ENCODE measurements around the gene AQP5. TPM values are rescaled to one million over a fixed set of nuclear protein-coding genes. Genes with fewer than 3 reads are reported as not detected.
"Not testable (repeated sequence)": the region's sequence is repeated elsewhere in the genome, so short reads cannot be mapped to it uniquely, and the experiment has no call there.

AQP5 gene
- polyA plus RNA-seq, 4 donors, result 1.7 to 4.0 (median 2.0) TPM

GRCh38 chr12:49975318-49975761, 13.7 kb downstream of the AQP5 start:
- no peak for DNase-seq (ENCODE audit: low read depth in 4 of 4, low spot score in 3 of 4)

DNA sequence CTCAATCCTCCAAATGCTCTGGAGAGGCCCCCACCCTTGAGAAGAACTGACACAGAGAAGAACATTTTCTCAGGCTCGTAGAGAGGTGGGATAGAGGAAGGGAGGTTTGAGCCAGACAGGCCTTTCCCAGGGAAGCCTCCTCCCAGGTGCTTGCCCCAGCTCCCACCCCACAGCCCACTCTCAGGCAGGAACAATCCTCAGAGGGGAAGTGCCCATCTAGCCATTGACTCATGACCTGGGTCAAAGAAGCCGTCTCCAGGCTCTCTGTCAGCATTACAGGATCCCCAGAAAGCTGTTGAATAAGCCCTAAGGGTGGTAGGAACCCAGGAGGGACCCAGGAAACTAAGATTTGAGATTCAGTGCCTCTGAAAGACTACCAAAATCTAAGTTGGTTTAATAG, 14.9 kb downstream of the AQP5 start:
- DNase-seq (ENCODE audit: low read depth in 4 of 4, low spot score in 3 of 4), result no peak

DNA sequence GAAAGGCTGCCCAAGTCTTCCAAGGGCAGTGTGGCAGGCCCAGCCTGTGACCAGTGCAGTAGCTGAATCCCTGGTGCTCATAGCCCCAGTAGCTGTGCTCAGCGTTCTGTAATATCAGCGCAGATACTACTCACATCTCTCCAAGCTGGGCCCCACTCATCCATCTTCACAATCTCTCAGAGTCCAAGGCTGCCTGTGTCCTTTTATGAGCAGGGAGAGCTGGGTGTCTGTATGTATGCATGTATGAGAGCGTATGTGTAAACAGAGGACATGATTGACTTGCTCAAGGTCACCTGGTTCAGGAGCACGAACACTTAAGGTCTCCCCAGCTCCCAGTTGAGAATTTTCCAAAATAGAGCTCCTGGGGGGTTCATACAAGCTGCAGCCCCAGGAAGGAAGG, 16.5 kb downstream of the AQP5 start:
- no peak for DNase-seq (ENCODE audit: low read depth in 4 of 4, low spot score in 3 of 4)

- no peak for DNase-seq (ENCODE audit: low read depth in 4 of 4, low spot score in 3 of 4)
These were observed 17.4 kb downstream of the AQP5 start for GRCh38 chr12:49979016-49979586.

DNA sequence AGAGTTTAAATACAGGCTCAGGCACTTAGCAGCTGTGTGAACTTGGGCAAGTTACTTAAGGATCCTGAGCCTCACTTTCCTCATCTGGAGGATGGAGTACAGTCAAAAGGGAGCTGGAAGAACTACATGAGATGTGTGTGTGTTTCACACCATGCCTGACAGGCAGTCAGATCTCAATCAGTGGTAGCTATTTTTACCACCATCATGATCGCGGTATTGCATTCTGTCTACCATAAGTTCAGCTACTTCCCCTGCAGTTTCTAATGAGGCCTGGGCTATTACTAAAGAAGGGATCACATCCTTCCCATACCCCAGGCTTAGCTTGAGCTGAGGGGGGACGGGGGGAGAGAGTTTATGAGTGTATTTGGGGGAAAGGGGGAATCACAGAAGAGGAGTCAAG, 18.1 kb downstream of the AQP5 start:
- DNase-seq (ENCODE audit: low read depth in 4 of 4, low spot score in 3 of 4), result no peak

DNA sequence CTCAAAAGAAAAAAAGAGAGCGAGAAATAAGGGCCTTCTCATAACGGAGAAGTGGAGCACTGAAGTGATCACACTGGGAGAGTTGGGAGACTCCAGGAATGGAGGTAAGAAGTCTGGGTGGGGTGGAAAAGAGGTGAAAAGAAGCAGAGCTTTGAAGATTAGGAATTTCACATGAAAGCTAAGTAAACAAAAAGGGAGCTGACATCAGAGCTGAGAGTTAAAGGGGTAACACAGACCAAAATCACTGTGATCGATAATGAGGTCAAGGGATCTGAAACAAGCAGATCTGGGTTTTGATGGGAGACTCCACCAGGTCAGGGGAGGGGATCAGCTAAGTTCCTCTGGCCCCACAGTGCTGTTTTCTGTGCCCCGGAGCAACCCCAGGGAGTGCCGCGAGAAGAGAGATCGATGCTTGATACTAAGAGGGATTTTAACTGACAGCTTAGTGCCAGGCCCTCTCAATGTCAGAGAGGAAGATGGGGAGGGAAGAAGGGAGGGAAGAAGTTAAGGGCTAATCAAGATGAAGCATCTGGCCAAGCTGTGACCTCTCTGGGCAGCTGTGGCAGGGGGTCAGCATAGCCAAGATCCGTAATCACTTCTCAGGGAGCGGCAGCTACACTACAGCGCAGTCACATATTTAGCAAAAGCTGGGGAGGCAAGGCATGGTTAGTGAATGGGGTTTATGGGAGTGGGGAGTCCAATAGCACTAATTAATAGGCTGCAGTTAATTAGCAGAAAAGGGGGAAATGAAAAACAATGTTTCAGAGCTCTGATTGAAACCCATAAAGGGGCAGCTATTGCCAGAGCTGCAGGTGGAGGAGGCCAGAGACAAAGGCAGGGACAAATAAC, 19.1 kb downstream of the AQP5 start:
- no peak for DNase-seq (ENCODE audit: low read depth in 4 of 4, low spot score in 3 of 4)

DNA sequence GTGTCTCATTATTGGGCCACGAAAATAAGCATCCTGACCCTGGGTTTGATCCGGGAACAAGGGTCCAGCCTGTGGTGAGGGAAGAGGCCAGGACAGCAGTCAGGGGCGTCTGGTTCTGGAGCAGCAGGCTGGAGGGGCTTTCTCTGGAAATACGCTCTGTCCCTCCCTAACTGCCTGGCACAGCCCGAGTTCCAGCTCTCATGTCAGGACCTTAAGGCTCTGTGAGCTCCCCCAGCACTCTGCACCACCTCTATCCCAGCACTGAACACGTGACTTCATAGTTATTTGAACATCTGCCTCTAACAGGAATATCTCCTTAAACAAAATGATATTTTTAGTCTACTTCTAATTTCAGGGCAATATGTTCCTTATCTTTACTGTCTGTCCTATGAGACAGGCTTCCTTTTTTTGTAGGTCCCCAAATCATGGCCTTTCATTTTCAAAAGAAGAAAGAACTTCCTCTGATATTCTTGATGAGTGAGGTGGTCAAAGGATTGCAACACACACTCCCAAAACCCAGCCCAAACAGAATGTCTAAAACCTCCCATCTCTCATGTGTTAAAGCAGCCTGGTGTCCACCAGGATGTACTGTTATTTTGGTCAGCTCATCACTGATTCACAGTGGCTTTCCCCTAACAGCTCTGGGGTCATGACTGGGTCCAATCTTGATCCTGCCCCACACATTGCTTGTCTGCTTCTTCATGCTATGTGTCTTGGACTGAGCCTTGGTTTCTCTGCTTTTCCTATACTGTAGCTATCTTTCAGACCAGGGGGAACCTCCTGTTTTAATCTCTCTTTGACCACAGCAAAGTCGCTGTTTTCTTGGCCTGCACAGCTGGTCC, 20.8 kb downstream of the AQP5 start:
- DNase-seq (ENCODE audit: low read depth in 4 of 4, low spot score in 3 of 4), result no peak

DNA sequence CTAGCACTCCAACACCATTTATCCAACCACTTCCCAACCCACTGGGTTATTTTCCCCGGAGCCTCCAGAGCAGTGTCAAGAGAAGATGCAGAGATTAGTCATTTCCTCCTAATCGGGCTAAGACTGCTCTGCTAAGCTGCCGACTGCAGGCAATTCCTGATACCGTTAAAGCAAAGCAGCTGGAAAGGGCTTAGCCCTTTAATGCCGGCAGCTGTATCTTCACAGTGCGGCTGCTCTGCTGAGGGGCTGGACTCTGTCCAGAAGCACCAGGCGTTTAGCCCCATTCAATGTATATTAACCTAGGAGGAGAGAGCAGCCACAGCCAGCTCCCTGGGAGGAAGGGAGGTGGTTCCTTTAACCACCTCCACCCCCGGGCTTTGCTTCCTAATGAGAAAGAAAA, 22.2 kb downstream of the AQP5 start:
- peak in 1 of 4 donors; percentile 62 for DNase-seq (ENCODE audit: low read depth in 4 of 4, low spot score in 3 of 4)

DNA sequence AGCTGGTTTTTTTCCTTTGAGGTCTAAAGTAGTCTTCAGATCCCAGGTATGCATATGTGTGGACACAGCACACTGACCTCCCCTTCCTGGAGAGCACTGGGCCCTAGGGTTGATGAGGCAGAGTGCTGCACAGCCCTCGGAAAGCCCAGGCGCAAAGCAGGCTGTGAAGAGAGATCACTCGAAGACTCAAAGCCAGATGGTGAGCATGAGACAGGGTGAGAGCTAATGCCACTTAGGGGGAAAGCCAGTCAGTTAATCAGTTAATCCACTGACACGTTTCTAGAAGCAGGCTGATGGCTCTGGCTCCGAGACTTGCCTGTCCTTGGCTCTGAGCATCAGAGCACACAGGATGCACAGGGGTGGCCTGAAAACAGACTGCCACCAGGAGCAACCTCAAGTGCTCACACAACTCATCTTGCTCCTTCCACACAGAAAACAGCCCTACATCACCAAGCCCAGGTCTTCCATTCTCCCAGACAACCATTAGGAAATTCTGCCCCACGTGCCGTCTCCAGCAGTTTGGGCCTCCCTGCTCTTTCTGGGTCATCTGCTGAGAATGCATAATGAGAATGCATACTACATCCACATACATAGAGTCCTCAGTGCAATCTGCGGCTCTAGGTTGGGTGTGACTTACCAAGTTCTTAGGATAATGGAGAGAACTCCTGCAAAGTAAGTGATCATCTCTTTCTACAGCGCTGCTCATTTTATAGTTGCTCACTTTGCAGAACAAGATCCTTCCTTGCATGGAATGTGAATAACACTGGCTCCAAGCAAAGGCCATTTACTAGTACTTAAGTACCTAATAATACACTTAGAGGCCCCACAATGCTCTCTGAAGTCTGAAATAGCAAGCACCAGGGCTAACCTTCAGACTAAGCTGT, 23.0 kb downstream of the AQP5 start:
- DNase-seq (ENCODE audit: low read depth in 4 of 4, low spot score in 3 of 4), result no peak

DNA sequence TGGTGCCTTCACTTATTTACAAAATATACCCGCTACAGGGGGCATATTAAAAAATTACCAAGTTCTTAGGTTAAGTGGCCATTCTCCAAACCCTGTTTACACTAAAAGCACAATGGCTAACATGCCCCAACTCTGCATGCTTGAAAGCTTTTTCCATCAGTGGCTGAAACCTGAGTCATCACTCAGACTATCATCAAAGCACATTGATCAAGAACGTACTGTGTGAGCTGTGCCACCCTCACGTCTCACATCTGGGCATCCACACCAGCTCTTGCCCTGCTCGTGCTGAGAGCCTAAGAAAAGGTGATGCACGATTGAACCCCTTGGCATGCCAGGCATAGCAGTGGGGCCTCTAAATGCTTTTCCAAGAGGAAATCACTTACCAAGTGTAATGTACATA, 24.3 kb downstream of the AQP5 start:
- no peak for DNase-seq (ENCODE audit: low read depth in 4 of 4, low spot score in 3 of 4)

- DNase-seq (ENCODE audit: low read depth in 4 of 4, low spot score in 3 of 4), result not testable (repeated sequence)
These were observed 24.8 kb downstream of the AQP5 start for GRCh38 chr12:49986476-49986875.

DNA sequence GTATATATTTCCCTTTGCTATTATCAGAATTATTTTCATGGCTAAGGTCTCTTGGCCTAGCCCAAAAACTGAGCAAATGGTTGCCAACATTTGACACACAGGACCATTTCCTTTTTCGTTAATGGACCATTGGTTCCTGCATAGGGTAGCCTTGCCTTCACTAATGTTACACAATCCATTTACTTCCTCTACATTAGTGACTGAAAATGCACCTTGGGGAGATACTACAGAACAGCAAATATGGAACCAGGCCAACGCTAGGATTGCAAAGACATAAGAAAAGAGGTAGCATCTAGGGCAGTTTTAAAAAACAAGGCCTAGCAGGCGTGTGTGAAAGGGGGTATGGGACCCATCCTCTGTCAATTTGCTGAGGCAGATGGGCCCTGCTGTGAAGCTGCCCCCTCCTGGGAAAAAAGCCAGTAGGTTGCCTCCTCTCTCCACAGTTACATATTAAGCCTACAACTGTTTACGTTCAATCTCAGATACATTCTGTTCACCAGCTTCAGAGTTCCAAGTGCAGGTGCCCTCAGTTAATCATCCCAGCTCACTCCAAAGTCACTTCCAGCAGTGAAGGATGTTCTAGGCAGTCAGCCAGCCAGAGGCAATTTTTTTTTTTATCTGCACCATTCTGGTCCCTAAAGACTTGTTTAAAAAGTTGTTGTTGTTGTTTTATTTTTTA, 26.1 kb downstream of the AQP5 start:
- no peak for DNase-seq (ENCODE audit: low read depth in 4 of 4, low spot score in 3 of 4)

GRCh38 chr12:49989400-49989799, 27.7 kb downstream of the AQP5 start:
- not testable (repeated sequence) for DNase-seq (ENCODE audit: low read depth in 4 of 4, low spot score in 3 of 4)

DNA sequence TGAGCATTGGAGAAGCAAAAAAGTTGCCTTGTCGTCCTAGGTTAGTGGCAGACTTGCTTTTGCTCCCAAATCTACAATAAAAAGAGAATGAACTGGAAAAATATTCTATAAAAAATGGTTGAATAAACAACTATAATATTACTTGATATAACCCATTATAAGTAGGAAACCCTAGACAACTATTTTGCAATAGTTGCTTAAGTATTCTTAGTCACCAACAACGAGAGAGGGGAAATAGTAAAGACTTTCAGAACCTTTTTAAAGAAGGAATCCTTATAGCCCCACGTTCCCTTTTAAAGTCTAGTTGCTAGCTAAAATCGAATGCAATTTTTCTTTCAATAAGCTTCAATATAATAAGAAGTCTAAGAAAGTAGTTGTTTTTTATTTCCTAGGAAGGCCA, 28.6 kb downstream of the AQP5 start:
- DNase-seq (ENCODE audit: low read depth in 4 of 4, low spot score in 3 of 4), result no peak

DNA sequence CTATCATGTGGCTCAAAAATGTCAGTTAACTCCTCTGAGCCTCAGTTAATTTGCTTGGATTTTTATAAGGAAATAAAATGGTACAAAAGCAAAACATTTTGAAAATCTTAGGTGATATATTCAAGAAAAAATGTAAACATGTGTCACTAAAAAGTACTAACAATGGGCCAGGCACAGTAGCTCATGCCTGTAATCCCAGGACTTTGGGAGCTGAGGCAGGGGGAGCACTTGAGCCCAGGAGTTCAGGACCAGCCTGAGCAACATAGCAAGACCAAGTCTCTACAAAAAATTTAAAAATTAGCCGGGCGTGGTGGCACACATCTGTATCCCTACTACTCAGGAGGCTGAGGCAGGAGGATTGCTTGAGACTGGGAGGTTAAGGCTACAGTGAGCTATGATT, 36.8 kb downstream of the AQP5 start:
- no peak for DNase-seq (ENCODE audit: low read depth in 4 of 4, low spot score in 3 of 4)

DNA sequence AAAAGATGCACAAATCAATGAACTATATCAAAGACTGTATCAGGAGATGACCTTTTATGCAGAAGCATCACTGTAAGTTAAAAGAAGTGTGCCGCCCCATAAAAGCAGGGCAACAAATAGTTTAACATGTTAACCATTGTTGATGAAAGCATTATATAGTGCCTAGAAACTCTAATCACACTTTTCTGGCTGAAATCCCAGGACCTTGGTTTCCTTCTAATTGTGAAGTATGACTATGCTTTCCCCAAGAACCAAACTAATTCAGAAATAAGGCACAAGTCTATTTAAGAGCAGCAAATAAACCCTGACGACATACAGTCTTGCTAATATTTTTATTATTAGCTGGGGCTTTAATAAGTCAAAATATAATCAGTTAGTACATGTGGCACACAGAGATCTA, 41.9 kb downstream of the AQP5 start:
- no peak for DNase-seq (ENCODE audit: low read depth in 4 of 4, low spot score in 3 of 4)

DNA sequence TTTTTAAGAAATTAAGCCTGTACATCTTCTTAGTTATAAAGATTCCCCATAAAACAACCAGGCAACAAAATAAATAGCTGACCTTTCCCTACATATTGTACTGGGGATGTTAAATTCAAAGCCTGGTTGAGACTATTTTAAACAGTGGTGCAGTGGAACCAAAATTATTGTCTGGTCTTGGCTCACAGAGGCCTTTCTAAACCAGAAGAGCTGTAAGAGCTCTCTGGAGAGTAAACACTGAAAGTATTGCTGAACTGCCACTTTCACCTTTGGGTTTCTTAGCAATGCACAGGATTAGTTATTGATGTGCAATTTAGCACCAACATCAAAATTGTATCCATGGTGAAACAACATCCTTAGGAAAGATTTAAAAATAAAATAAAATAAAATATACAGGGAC, 43.0 kb downstream of the AQP5 start:
- DNase-seq (ENCODE audit: low read depth in 4 of 4, low spot score in 3 of 4), result no peak

- no peak for DNase-seq (ENCODE audit: low read depth in 4 of 4, low spot score in 3 of 4)
These were observed 43.5 kb downstream of the AQP5 start for GRCh38 chr12:50005175-50005574.

GRCh38 chr12:50006280-50006679, 44.6 kb downstream of the AQP5 start:
- DNase-seq (ENCODE audit: low read depth in 4 of 4, low spot score in 3 of 4), result no peak

All from right renal pelvis (tissue), 4 donors.